ENCODE results near the gene LRRC75A.

DNA sequence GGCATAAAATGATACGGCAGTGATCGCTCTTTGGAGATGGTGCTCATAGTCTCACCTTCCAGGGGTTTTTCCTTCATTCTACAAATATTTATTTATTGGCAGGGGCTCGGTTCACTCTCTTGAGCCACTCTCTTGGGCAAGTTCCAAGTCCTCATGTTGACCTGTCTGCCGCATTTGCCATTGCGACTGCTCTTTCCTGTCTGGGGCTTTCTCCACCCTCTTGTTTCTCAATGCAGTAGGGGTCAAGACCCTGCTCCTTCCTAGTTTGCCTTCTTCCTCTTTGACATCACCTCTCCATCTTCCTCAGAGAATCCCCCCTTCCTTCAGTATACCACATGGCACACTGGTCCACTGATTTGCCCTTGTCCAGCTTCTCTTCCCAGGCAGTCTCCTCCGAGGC is 21.9 kb upstream of the LRRC75A start:
- TF ChIP-seq, protein P1, sequence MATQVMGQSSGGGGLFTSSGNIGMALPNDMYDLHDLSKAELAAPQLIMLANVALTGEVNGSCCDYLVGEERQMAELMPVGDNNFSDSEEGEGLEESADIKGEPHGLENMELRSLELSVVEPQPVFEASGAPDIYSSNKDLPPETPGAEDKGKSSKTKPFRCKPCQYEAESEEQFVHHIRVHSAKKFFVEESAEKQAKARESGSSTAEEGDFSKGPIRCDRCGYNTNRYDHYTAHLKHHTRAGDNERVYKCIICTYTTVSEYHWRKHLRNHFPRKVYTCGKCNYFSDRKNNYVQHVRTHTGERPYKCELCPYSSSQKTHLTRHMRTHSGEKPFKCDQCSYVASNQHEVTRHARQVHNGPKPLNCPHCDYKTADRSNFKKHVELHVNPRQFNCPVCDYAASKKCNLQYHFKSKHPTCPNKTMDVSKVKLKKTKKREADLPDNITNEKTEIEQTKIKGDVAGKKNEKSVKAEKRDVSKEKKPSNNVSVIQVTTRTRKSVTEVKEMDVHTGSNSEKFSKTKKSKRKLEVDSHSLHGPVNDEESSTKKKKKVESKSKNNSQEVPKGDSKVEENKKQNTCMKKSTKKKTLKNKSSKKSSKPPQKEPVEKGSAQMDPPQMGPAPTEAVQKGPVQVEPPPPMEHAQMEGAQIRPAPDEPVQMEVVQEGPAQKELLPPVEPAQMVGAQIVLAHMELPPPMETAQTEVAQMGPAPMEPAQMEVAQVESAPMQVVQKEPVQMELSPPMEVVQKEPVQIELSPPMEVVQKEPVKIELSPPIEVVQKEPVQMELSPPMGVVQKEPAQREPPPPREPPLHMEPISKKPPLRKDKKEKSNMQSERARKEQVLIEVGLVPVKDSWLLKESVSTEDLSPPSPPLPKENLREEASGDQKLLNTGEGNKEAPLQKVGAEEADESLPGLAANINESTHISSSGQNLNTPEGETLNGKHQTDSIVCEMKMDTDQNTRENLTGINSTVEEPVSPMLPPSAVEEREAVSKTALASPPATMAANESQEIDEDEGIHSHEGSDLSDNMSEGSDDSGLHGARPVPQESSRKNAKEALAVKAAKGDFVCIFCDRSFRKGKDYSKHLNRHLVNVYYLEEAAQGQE (IDR thresholded peaks at IDR 0.05; ENCODE audit: insufficient read depth in 1 of 2, low read depth in 2 of 2, low read length in 2 of 2) = no peak
- no peak for TF ChIP-seq POLR2AphosphoS5 (IDR thresholded peaks at IDR 0.05; ENCODE audit: low read depth, low read length)
